ENCODE results near the gene CIT.
"Not testable (repeated sequence)": the region's sequence is repeated elsewhere in the genome, so short reads cannot be mapped to it uniquely, and the experiment has no call there.

CIT gene

GRCh38 chr12:119742700-119743099 lies 134.4 kb downstream of the CIT start:
- DNase-seq (ENCODE audit: low read depth), result no peak

DNA sequence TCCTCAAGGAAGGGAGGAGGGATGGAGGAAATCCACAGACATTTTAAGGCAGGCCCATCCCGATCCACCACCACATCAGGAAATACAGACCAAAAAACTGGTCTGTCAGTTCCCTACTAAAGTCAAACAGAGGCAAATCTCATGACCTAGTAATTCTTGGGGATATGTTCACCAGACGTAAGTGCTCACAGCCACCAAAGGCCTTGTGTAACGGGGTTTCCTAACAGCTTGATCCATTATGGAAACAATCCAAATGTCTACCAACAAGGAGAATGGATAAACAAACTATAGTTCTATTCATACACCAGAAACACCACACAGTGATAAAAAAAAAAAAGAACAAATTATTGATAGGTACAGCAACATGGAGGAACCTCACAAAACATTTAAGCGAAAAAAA lies 136.3 kb downstream of the CIT start:
- DNase-seq (ENCODE audit: low read depth), result no peak

GRCh38 chr12:119735079-119735478 lies 142.0 kb downstream of the CIT start:
- DNase-seq (ENCODE audit: low read depth), result no peak

DNA sequence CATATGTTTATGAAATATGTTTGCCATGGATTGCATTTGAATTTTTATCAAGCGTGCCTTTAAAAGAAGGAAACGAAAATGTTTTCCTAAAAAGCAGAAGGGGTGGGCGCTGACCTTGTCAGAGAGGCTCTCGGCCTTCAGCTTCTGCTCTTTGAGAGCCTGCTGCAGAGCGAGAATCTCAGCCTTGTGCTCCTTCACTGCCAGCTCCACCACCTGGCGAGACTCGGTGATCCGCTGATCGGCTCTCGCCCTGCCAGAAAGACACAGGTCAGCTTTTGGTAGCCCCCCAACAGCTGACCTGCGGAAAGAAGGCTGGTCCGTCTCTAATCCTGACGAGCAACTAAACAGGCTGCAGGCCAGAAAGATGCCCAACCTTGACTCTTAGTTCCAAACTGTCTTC lies 146.7 kb downstream of the CIT start:
- DNase-seq (ENCODE audit: low read depth), result no peak

DNA sequence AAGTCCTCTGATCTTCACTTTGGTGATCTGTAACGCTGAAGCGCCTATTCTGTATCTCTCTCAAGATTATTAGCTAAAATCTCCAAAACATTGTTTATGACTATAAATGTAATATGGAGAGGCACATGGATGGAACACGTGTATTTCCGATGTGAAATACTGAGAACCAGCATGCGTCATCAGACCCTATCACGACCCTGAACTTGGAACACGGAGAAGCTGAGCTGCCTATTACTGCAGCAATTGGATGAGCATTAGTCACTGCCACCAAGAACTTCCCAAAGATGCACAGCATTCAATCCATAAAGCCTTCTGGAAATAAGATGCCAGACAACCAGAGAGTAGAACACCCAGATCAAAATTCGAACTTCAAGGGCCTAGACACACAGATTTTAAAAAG lies 147.2 kb downstream of the CIT start:
- DNase-seq (ENCODE audit: low read depth), result no peak

DNA sequence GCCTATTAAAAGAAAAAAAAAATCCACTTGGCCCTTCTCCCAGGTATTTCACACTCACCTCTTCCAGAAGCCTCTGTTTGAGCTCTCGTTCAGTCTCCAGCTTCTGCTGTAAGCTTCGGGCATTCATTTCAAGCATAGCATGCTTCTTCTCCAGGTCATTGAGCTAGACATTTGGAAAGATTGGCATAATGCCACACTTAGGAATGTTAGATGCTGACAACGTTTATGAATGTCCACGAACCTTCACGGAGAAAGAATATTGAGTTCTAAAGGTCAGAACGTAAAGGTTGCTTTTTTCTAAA lies 148.7 kb downstream of the CIT start:
- no peak for DNase-seq (ENCODE audit: low read depth)

DNA sequence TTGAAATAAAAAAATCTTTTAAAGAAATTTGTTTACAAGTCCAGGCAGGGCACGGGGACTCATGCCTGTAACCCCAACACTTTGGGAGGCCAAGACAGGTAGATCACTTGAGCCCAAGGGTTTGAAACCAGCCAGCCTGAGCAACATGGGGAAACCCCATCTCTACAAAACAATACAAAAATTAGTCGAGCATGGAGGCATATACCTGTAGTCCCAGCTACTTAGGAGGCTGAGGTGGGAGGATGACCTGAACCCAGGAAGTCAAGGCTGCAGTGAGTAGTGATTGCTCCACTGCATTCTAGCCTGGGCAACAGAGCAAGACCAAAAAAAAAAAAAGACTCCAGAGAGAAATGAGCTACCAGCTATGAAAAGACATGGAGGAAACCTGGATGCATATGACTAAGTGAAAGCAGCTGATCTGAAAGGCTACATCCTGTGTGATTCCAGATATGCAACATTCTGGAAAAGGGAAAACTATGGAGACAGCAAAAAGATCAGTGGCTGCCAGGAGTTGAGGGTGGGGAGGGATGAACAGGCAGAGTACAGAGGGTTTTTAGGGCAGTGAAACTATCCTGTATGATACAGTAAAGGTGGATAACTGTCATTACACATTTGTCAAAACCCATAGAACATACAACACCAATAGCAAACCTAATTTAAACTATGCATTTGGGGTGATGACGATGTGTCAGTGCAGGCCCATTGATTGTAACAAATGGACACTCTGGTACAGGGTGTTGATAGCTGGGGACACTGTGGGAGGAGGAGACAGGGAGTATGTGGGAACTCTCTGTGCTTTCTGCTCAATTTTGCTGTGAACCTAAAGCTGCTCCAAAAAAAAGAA lies 149.3 kb downstream of the CIT start:
- DNase-seq (ENCODE audit: low read depth), result no peak

DNA sequence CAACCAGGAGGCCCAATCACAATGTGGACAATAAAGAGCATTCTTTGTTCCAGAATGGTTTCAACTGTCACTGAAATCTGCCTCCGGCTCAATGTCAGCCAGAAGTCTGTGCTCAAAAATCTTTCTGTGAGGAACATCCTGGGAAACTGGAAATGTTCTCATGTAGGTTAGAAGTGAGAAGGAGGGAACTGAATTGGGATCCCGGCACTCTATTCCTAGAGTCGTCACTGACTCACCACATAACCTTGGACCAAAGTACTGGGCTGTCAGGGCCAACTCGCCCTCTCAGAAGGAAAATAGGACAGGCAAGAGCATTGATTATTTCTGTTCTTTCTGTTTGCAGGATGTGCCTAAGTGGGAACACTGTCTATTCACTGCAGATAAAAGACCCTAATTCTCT lies 151.6 kb downstream of the CIT start:
- DNase-seq (ENCODE audit: low read depth), result no peak

DNA sequence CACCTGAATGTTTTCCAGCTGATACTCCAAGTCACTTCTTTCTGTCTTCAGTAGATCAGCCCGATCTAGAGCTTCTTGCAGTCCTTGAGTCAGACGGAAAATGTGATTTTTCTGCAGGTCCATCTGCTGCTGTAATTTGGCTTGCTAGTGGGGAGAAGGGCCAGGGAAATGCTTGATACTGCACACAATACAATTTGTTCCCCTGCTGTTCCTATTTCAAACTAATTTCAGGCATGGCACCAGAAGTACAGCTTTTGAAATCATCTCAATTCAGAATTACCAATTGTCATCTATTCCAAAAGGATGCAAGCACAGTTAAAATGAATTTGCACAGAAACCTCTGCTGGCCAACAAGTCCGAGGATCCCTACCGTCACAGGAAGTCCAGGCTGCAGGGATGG lies 155.8 kb downstream of the CIT start:
- no peak for DNase-seq (ENCODE audit: low read depth)

- DNase-seq (ENCODE audit: low read depth), result no peak
Observed at GRCh38 chr12:119720349-119720748, 156.8 kb downstream of the CIT start.

GRCh38 chr12:119718141-119718540 lies 159.0 kb downstream of the CIT start:
- no peak for DNase-seq (ENCODE audit: low read depth)

GRCh38 chr12:119715268-119715620 lies 161.9 kb downstream of the CIT start:
- DNase-seq (ENCODE audit: low read depth), result no peak

- no peak for DNase-seq (ENCODE audit: low read depth)
Observed at GRCh38 chr12:119714614-119715267, 162.4 kb downstream of the CIT start.

DNA sequence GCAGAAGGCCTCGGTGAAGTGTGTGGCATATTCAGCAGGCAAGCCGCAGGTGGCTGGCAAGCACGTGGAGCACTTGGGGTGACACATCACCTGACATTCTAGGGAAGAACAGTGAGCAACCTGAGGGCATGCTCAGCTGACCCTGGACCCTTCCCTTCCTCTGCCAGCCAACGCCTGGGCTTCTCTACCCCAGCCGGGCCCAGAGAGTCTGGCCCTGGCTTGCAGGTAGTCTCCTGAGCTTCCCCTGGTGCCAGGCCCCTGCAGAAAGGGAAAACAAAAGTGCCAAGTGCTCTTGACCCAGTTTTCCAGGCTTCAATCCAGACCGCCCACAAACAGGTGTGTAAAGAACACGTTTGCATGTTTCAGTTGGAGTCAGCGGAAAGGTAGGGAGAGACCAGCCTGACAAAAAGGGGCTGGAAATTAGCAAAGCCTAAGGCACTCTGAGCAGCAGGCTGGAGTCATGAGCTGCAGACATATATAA lies 163.5 kb downstream of the CIT start:
- DNase-seq (ENCODE audit: low read depth), result no peak

- no peak for DNase-seq (ENCODE audit: low read depth)
Observed at GRCh38 chr12:119712721-119713120, 164.4 kb downstream of the CIT start.

DNA sequence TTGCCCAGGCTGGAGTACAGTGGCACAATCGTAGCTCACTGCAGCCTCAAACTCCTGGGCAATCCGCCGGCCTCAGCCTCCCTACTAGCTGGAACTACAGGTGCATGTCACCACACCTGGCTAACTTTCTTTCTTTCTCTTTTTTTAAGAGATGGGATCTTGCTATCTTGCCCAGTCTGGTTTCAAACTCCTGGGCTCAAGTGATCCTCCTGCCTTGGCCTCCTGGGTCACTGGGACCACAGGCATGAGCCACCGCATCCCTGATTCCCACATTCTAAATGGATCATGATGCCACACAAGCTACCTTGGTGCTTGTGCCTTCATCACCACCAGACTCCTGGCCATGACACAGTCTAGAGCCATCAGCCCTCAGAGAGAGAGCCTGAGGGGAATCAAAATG lies 165.4 kb downstream of the CIT start:
- no peak for DNase-seq (ENCODE audit: low read depth)

DNA sequence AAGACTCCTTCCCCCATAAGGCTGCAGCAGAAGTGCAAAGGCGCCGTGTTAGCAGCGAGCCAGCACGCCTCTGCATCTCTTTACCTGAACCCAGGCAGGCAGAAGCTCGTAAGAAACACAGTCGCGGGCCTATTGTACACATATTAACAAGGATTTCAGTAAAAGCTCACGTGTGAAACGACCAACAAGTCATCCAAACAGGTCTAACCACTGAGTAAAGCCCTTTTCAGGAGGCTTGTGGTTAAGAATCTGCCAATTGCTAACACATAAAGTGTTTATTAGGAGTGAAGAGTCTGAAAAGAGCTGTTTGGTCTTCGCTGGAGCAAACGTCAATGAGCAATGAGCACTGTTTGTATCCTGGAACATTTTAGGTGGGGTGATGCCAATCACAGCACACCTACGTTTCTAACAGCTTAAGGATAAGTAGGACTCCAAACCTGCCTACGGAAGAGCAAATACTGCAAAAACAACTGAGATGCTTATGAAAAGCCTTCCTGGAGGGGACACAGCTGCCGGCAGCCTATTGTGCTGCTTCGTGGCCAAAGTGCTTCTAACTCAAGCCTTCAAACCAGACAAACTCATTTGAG lies 166.1 kb downstream of the CIT start:
- no peak for DNase-seq (ENCODE audit: low read depth)

- DNase-seq (ENCODE audit: low read depth), result no peak
Observed at GRCh38 chr12:119710374-119710964, 166.7 kb downstream of the CIT start.

GRCh38 chr12:119706427-119706826 lies 170.7 kb downstream of the CIT start:
- not testable (repeated sequence) for DNase-seq (ENCODE audit: low read depth)

DNA sequence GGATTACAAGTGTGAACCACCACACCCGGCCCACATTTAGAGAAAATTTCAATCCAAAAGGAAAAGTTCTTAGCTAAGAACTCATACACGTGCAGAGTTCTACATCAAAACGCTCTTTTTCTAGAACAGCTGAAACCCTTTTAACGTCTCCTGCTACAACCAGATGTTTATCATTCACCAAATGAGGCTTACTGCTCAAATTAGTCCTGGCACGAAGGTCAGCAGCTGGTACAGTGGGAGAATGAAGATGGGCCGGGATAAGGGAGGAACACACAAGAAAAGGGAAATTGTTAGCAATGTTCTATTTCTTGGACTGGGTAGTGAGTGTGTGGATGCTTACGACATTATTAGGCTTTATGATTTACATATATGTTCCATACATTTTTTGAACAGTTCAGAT lies 171.9 kb downstream of the CIT start:
- no peak for DNase-seq (ENCODE audit: low read depth)

DNA sequence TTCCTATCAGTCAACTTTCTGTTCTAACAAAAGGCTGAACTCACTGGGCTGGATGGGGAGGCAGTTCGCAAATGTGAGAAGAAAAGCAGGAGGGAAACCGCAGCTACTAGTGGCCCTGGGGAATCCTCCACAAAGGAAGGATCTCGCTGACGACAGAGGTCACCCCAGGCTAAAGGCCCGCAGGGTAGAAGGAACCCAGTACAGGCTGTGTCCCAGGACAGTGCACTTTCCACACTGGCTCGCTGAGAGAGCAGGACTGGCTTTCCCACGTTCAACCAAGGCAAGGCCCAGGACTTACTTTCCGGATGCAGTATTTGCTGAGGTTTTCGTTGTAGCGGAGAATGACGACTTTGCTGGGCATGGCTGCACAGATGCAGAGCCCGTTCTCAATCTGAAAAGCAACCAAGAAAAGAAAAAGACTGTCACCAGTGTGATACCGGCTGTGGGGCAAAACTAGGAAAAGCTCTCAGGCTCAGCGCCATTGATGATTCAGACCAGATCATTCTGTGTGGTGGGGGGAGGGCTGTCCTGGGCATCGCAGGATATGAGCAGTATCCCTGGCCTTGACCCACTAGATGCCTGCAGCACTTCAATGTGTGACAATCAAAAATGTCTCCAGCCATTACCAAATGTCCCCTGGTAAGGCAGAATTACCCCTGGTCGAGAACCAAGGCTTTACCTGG lies 172.9 kb downstream of the CIT start:
- no peak for DNase-seq (ENCODE audit: low read depth)

DNA sequence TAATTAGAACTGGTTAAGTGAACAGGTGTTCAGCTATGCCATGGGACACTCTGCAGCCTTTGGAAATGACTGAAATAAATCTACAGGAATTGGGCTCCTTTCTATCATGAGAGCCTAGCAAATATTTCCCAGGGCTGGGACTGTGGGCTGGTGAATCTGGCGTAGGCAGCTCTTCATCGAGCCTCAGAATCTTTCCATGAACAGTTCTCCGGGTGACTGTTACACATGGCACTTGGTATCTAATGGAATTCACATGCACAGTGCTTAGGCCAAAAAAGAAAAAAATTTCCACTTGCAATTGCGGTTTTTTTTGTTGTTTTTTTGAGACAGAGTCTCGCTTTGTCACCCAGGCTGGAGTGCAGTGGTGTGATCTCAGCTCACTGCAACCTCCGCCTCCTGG lies 177.0 kb downstream of the CIT start:
- no peak for DNase-seq (ENCODE audit: low read depth)
